Smooth muscle cell (in vitro differentiated cells): ENCODE measurements around the gene EEA1. TPM values are rescaled to one million over a fixed set of nuclear protein-coding genes. Genes with fewer than 3 reads are reported as not detected.

Source experiments
- DNase-seq: peaks from one replicate; lab custom pipeline; 2025; ENCODE audit not compliant: unreplicated experiment; lab: John Stamatoyannopoulos, UW
- H2AFZ ChIP-seq: fragments of 200-600 bp; sonication (generic); 2 replicates; pipeline ENCODE4 v1.6.0; 2016; ENCODE audit warnings: antibody characterized with exemption, low read depth, mild to moderate bottlenecking
- H3F3A ChIP-seq: fragments of 200-600 bp; sonication (generic); 2 replicates; pipeline ENCODE4 v1.6.0; 2017; ENCODE audit warnings: antibody characterized with exemption, low read depth
- H3K27ac ChIP-seq: fragments of 200-600 bp; sonication (generic); 2 replicates; pipeline ENCODE4 v1.5.1; 2016; ENCODE audit warnings: low read depth, mild to moderate bottlenecking
- H3K27me3 ChIP-seq: fragments of 200-600 bp; sonication (generic); 2 replicates; pipeline ENCODE4 v1.6.1; 2016; ENCODE audit warnings: low read depth, mild to moderate bottlenecking
- H3K36me3 ChIP-seq: fragments of 200-600 bp; sonication (generic); 2 replicates; pipeline ENCODE4 v1.5.1; 2016; ENCODE audit warnings: low read depth
- H3K4me1 ChIP-seq: fragments of 200-600 bp; sonication (generic); 2 replicates; pipeline ENCODE4 v1.5.1; 2016; ENCODE audit warnings: low read depth
- H3K4me2 ChIP-seq: fragments of 200-600 bp; sonication (generic); 2 replicates; pipeline ENCODE4 v1.6.0; 2016; ENCODE audit warnings: mild to moderate bottlenecking
- H3K4me3 ChIP-seq: fragments of 200-600 bp; sonication (generic); 2 replicates; pipeline ENCODE4 v1.5.1; 2016; ENCODE audit warnings: mild to moderate bottlenecking
- H3K79me2 ChIP-seq: fragments of 200-600 bp; sonication (generic); 2 replicates; pipeline ENCODE4 v1.6.0; 2016; ENCODE audit warnings: low read depth, mild to moderate bottlenecking
- H3K9ac ChIP-seq: fragments of 200-600 bp; sonication (generic); 2 replicates; pipeline ENCODE4 v1.6.0; 2016; ENCODE audit warnings: low read depth
- H3K9me3 ChIP-seq: fragments of 200-600 bp; sonication (generic); replicated peaks from 2 replicates; pipeline ENCODE4 v1.5.1; 2016; ENCODE audit warnings: low read depth
- H4K20me1 ChIP-seq: fragments of 200-600 bp; sonication (generic); 2 replicates; pipeline ENCODE4 v1.6.0; 2016; ENCODE audit warnings: low read depth
- CTCF ChIP-seq: fragments of 200-600 bp; sonication (generic); IDR thresholded peaks from 2 replicates; pipeline ENCODE4 v1.5.1; 2017; ENCODE audit warnings: borderline replicate concordance, mild to moderate bottlenecking, antibody characterized with exemption; ENCODE audit not compliant: insufficient read depth, poor library complexity, severe bottlenecking
- WGBS: methylation state at CpG from one replicate; pipeline ENCODE4 v1.1.7; 2016; ENCODE audit warnings: low lambda C conversion rate; 5-methylcytosine and 5-hydroxymethylcytosine counted together
- polyA plus RNA-seq: library from polyadenylated mRNA; unstranded; fragments of >200 nt; fragmentation: Nextera tagmentation; extraction: Ambion mirVana; gene quantifications from 2 replicates; pipeline ENCODE4 v1.2.1, GENCODE V29; 2016
- total RNA-seq: library from RNA; depleted of rRNA; stranded (reverse); fragments of >200 nt; gene quantifications from 2 replicates; pipeline ENCODE4 v1.2.3, GENCODE V29; 2014

The EEA1 gene
- total and polyA plus RNA-seq, 2 experiments from 2014 or later, result 25.1 to 29.0 TPM

GRCh38 chr12:92949466-92949865, 20.4 kb upstream of the EEA1 start:
- no peak overlapping the region for H3K9ac ChIP-seq
- H3K4me3 ChIP-seq, result no peak overlapping the region
- no peaks in the 10 kb centered on the region for H3K36me3 ChIP-seq
- 100% methylated on average over 1 of the region's 1 CpG for WGBS
- DNase-seq, result no peak
- H4K20me1 ChIP-seq, result no peaks in the 10 kb centered on the region
- no peaks in the 10 kb centered on the region for H3K27me3 ChIP-seq
- H3F3A ChIP-seq, result no peaks in the 10 kb centered on the region
- H3K4me2 ChIP-seq, result no peak overlapping the region
- no peaks in the 10 kb centered on the region for H3K4me1 ChIP-seq
- H2AFZ ChIP-seq, result no peak overlapping the region
- no peaks in the 10 kb centered on the region for H3K9me3 ChIP-seq
- no peak overlapping the region for H3K27ac ChIP-seq
- H3K79me2 ChIP-seq, result no peaks in the 10 kb centered on the region
- TF ChIP-seq CTCF, result no peak

- no peak overlapping the region for H3K27ac ChIP-seq
- no peak for DNase-seq
- H3K79me2 ChIP-seq, result no peaks in the 10 kb centered on the region
- no peak overlapping the region for H3K4me3 ChIP-seq
- no peak overlapping the region for H3K4me2 ChIP-seq
- no peaks in the 10 kb centered on the region for H4K20me1 ChIP-seq
- no peak overlapping the region for H2AFZ ChIP-seq
- peaks cover 1% of the 10 kb centered on the region for H3K4me1 ChIP-seq
- H3F3A ChIP-seq, result peaks cover 3% of the 10 kb centered on the region
- no peaks in the 10 kb centered on the region for H3K9me3 ChIP-seq
- H3K27me3 ChIP-seq, result no peaks in the 10 kb centered on the region
- H3K36me3 ChIP-seq, result no peaks in the 10 kb centered on the region
- no peak overlapping the region for H3K9ac ChIP-seq
- no peak for TF ChIP-seq CTCF
Observed at GRCh38 chr12:92947589-92948215, 18.6 kb upstream of the EEA1 start.

GRCh38 chr12:92945659-92946220, 16.6 kb upstream of the EEA1 start:
- H3K9me3 ChIP-seq, result no peaks in the 10 kb centered on the region
- H2AFZ ChIP-seq, result no peak overlapping the region
- H3F3A ChIP-seq, result peaks cover 3% of the 10 kb centered on the region
- TF ChIP-seq CTCF, result no peak
- no peak overlapping the region for H3K27ac ChIP-seq
- H4K20me1 ChIP-seq, result no peaks in the 10 kb centered on the region
- no peak overlapping the region for H3K4me3 ChIP-seq
- peaks cover 7% of the 10 kb centered on the region for H3K4me1 ChIP-seq
- no peaks in the 10 kb centered on the region for H3K36me3 ChIP-seq
- 80% methylated on average over 2 of the region's 2 CpGs for WGBS
- no peaks in the 10 kb centered on the region for H3K79me2 ChIP-seq
- no peak overlapping the region for H3K9ac ChIP-seq
- H3K27me3 ChIP-seq, result no peaks in the 10 kb centered on the region
- no peak for DNase-seq
- no peak overlapping the region for H3K4me2 ChIP-seq
